Stimulated activated effector memory CD8-positive, alpha-beta T cell treated with anti-CD3 and anti-CD28 coated beads, Interleukin-12 subunit alpha, Interleukin-12 subunit beta, amount 100 ng/mL, for 72 hours (primary cell): ENCODE results near the gene DNMT1.

Experiments used
- ATAC-seq: fragments of 150-1000 bp; cut with Tn5 transposase; 2 replicates; pipeline ENCODE4 v1.10.0; 2021
- DNase-seq, 2 donors: peaks; one replicate each; pipeline ENCODE4 v3.0.0; 2021 to 2022; ENCODE audit warnings: low spot score in 2 of 2
- H3K27ac Mint-ChIP-seq: one replicate; pipeline ENCODE4 v1.8.0; 2022; ENCODE audit warnings: mild to moderate bottlenecking, mixed read lengths
- H3K36me3 Mint-ChIP-seq: one replicate; pipeline ENCODE4 v1.8.0; 2022; ENCODE audit warnings: mild to moderate bottlenecking, mixed read lengths
- H3K4me1 Mint-ChIP-seq: one replicate; pipeline ENCODE4 v1.8.0; 2022; ENCODE audit warnings: mixed read lengths
- H3K4me3 Mint-ChIP-seq: one replicate; pipeline ENCODE4 v1.8.0; 2022; ENCODE audit warnings: mild to moderate bottlenecking, mixed read lengths
- H3K9me3 Mint-ChIP-seq: one replicate; pipeline ENCODE4 v1.8.0; 2022; ENCODE audit warnings: mixed read lengths

DNMT1 gene

DNA sequence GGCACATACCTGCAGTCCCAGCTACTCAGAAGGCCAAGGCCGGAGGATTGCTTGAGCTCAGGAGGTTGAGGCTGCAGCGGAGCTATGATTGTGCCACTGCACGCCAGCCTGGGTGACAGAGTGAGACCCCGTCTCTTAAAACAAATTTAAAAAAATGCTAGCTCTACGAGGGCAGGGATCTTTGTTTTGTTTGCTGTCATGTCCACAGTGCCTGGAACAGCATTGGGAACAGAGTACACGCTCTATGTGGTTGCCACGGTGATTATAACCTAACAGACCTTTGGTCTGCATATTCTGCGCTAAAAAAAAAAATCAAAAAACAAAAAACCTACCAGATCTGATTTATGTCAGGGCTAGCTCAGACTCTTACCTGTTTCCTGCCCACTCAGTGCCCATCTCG is 110.8 kb downstream of the DNMT1 start:
- peaks cover 21% of the 10 kb centered on the region for H3K36me3 Mint-ChIP-seq
- H3K9me3 Mint-ChIP-seq = no peaks in the 10 kb centered on the region
- H3K4me3 Mint-ChIP-seq = no peak overlapping the region
- no peak overlapping the region for H3K27ac Mint-ChIP-seq
- DNase-seq (no peak), ATAC-seq (no peak)
- H3K4me1 Mint-ChIP-seq = peaks cover 8% of the 10 kb centered on the region
